ENCODE data around the gene GET3. TPM values are rescaled to one million over a fixed set of nuclear protein-coding genes. Genes with fewer than 3 reads are reported as not detected.

The GET3 gene
- total and polyA plus RNA-seq, 2 of the 13 experiments (the other 11 are each of a cell fraction or from before 2014, with no cell fraction given), result 57.7 to 59.4 TPM

- TF ChIP-seq, protein P1, sequence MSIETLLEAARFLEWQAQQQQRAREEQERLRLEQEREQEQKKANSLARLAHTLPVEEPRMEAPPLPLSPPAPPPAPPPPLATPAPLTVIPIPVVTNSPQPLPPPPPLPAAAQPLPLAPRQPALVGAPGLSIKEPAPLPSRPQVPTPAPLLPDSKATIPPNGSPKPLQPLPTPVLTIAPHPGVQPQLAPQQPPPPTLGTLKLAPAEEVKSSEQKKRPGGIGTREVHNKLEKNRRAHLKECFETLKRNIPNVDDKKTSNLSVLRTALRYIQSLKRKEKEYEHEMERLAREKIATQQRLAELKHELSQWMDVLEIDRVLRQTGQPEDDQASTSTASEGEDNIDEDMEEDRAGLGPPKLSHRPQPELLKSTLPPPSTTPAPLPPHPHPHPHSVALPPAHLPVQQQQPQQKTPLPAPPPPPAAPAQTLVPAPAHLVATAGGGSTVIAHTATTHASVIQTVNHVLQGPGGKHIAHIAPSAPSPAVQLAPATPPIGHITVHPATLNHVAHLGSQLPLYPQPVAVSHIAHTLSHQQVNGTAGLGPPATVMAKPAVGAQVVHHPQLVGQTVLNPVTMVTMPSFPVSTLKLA (IDR thresholded peaks at IDR 0.05), result peak; percentile 36; the same call in 1 of the 2 replicates
- TF ChIP-seq KLF6 (CRISPR knock-in tag; IDR thresholded peaks at IDR 0.05) (no peak), NR3C1 (CRISPR knock-in tag; IDR thresholded peaks at IDR 0.05) (no peak), FOXA1 (IDR thresholded peaks at IDR 0.05) (no peak), FOXA1 (CRISPR knock-in tag; IDR thresholded peaks at IDR 0.05) (no peak), SNAPC4 (CRISPR knock-in tag; IDR thresholded peaks at IDR 0.05) (no peak), NKX3-1 (CRISPR knock-in tag; IDR thresholded peaks at IDR 0.05) (no peak), ZNF124 (CRISPR knock-in tag; IDR thresholded peaks at IDR 0.05) (no peak), ZNF367 (CRISPR knock-in tag; IDR thresholded peaks at IDR 0.05; ENCODE audit: borderline replicate concordance) (no peak), HCFC1 (IDR thresholded peaks at IDR 0.05; ENCODE audit: low read depth, low read length) (peak; percentile 54; the same call in 1 of the 2 replicates), HMG20A (CRISPR knock-in tag; IDR thresholded peaks at IDR 0.05; ENCODE audit: borderline replicate concordance) (no peak)
- TF ChIP-seq, protein P2, sequence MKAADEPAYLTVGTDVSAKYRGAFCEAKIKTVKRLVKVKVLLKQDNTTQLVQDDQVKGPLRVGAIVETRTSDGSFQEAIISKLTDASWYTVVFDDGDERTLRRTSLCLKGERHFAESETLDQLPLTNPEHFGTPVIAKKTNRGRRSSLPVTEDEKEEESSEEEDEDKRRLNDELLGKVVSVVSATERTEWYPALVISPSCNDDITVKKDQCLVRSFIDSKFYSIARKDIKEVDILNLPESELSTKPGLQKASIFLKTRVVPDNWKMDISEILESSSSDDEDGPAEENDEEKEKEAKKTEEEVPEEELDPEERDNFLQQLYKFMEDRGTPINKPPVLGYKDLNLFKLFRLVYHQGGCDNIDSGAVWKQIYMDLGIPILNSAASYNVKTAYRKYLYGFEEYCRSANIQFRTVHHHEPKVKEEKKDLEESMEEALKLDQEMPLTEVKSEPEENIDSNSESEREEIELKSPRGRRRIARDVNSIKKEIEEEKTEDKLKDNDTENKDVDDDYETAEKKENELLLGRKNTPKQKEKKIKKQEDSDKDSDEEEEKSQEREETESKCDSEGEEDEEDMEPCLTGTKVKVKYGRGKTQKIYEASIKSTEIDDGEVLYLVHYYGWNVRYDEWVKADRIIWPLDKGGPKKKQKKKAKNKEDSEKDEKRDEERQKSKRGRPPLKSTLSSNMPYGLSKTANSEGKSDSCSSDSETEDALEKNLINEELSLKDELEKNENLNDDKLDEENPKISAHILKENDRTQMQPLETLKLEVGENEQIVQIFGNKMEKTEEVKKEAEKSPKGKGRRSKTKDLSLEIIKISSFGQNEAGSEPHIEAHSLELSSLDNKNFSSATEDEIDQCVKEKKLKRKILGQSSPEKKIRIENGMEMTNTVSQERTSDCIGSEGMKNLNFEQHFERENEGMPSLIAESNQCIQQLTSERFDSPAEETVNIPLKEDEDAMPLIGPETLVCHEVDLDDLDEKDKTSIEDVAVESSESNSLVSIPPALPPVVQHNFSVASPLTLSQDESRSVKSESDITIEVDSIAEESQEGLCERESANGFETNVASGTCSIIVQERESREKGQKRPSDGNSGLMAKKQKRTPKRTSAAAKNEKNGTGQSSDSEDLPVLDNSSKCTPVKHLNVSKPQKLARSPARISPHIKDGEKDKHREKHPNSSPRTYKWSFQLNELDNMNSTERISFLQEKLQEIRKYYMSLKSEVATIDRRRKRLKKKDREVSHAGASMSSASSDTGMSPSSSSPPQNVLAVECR (CRISPR knock-in tag; IDR thresholded peaks at IDR 0.05; ENCODE audit: borderline replicate concordance), result peak; percentile 90
- TF ChIP-seq, protein P3, sequence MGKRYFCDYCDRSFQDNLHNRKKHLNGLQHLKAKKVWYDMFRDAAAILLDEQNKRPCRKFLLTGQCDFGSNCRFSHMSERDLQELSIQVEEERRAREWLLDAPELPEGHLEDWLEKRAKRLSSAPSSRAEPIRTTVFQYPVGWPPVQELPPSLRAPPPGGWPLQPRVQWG (CRISPR knock-in tag; IDR thresholded peaks at IDR 0.05; ENCODE audit: borderline replicate concordance, low read depth), result no peak
- TF ChIP-seq, protein P4, sequence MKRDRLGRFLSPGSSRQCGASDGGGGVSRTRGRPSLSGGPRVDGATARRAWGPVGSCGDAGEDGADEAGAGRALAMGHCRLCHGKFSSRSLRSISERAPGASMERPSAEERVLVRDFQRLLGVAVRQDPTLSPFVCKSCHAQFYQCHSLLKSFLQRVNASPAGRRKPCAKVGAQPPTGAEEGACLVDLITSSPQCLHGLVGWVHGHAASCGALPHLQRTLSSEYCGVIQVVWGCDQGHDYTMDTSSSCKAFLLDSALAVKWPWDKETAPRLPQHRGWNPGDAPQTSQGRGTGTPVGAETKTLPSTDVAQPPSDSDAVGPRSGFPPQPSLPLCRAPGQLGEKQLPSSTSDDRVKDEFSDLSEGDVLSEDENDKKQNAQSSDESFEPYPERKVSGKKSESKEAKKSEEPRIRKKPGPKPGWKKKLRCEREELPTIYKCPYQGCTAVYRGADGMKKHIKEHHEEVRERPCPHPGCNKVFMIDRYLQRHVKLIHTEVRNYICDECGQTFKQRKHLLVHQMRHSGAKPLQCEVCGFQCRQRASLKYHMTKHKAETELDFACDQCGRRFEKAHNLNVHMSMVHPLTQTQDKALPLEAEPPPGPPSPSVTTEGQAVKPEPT (CRISPR knock-in tag; IDR thresholded peaks at IDR 0.05; ENCODE audit: low read depth), result no peak
Measured at GRCh38 chr19:12736995-12737834, at the start of gene GET3 (continued).

Measured in HepG2 (cell line).